ENCODE measurements around the gene EFCAB6.
A peak's percentile ranks its signal among the peaks of the same experiment; 100 is the strongest.

The EFCAB6 gene, protein sequence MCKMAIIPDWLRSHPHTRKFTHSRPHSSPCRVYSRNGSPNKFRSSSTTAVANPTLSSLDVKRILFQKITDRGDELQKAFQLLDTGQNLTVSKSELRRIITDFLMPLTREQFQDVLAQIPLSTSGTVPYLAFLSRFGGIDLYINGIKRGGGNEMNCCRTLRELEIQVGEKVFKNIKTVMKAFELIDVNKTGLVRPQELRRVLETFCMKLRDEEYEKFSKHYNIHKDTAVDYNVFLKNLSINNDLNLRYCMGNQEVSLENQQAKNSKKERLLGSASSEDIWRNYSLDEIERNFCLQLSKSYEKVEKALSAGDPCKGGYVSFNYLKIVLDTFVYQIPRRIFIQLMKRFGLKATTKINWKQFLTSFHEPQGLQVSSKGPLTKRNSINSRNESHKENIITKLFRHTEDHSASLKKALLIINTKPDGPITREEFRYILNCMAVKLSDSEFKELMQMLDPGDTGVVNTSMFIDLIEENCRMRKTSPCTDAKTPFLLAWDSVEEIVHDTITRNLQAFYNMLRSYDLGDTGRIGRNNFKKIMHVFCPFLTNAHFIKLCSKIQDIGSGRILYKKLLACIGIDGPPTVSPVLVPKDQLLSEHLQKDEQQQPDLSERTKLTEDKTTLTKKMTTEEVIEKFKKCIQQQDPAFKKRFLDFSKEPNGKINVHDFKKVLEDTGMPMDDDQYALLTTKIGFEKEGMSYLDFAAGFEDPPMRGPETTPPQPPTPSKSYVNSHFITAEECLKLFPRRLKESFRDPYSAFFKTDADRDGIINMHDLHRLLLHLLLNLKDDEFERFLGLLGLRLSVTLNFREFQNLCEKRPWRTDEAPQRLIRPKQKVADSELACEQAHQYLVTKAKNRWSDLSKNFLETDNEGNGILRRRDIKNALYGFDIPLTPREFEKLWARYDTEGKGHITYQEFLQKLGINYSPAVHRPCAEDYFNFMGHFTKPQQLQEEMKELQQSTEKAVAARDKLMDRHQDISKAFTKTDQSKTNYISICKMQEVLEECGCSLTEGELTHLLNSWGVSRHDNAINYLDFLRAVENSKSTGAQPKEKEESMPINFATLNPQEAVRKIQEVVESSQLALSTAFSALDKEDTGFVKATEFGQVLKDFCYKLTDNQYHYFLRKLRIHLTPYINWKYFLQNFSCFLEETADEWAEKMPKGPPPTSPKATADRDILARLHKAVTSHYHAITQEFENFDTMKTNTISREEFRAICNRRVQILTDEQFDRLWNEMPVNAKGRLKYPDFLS (N-terminal part only)

DNA sequence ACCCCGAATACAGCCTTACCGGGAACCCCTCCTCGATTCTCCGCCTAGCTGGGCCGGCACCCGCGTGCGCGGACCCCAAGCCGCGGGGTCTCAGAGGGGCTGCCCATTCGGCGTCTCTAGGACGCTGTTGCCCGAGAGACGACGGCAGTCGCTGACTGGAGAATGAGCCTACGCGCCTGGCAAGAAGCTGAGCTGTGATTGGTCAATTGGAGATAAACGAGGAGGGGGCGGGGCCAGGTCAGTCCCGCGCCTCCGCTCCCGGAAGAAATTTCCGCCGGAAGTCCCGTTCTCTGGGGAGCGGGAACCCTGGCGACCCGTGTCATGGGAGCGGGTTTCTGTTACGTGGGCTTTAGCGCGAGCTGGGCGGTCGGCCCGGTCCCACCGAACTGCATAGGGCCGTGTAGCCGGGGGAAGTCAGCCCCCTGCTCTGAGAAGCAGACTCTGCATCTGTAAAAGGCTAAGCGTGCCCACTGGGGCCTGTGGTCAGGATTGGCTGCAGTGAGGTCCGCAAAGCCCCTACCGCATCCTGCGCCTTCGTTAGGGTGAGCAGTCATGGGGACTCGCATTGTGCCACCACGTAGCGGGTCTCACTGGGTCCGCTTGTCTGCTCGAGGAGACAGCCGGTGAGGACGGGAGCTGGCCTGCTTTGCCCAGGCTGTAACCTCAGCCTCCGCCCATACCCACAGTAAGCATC is at the start of gene EFCAB6:
TSS of gene EFCAB6 (minus strand) at position 157 of the 694 bp plus-strand sequence. CDS start 29,987 bp downstream, outside the sequence.
- Mint-ChIP-seq H3K4me3 (peak within 1 kb of the TSS; percentile 89), H3K27me3 (no peaks in the 10 kb centered on the region), H3K36me3 (ENCODE audit: low read depth) (peaks cover 19% of the 10 kb centered on the region)

DNA sequence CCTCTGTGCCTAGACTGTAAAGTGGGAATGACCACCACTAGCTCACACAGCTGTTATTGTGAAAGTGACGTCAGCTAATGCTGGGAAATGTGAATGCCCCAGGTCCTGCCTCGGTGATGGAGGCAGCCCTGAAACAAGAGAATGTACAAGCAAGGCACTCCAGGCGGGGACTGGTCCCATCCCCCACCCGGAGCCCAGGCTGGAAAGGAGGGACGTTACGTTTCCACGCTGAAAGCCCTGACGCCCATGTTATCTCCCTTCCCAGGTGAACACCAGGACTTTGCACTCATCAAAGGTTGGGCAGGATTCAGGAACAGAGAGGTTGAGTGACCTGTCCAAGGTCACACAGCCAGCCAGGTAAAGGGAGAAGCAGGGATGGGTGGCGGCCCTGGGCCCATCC is 49.4 kb upstream of the EFCAB6 start:
- DNase-seq, result no peak
- Mint-ChIP-seq H3K27me3 (peaks cover 82% of the 10 kb centered on the region), H3K9me3 (peaks cover 9% of the 10 kb centered on the region), H3K36me3 (ENCODE audit: low read depth) (no peaks in the 10 kb centered on the region), H3K4me1 (ENCODE audit: low read depth) (peaks cover 9% of the 10 kb centered on the region), H3K4me3 (no peak overlapping the region), H3K27ac (no peak overlapping the region)

More for the DNA sequence above, at the start of gene EFCAB6:
- H3K27ac Mint-ChIP-seq, result peak within 1 kb of the TSS; percentile 95
- H3K4me1 Mint-ChIP-seq (ENCODE audit: low read depth), result peaks cover 26% of the 10 kb centered on the region
- peak; percentile 92 for DNase-seq
- no peaks in the 10 kb centered on the region for H3K9me3 Mint-ChIP-seq

DNA sequence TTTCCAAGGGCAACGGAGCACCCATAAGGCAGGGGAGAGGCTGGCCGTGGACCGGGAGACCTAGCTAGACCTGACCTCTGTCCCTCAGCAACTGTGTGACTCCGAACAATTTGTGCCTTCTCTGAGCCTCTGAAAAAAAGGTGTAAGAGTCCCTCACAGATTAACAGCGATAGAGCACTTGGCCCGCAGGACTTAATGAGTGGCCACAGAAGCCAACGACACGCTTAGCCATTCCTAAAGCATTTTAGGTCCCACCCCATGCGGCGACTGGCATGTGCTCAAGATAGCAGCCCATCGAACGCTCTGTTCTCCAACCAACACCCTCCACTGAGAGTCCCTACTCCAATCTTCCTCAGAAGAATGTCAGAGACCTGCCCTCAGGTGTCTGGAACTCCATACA is 48.7 kb upstream of the EFCAB6 start:
- H3K4me1 Mint-ChIP-seq (ENCODE audit: low read depth), result peaks cover 9% of the 10 kb centered on the region
- H3K27me3 Mint-ChIP-seq, result peaks cover 82% of the 10 kb centered on the region
- H3K9me3 Mint-ChIP-seq, result peaks cover 12% of the 10 kb centered on the region
- H3K36me3 Mint-ChIP-seq (ENCODE audit: low read depth), result no peaks in the 10 kb centered on the region
- H3K4me3 Mint-ChIP-seq, result no peak overlapping the region
- no peak for DNase-seq
- H3K27ac Mint-ChIP-seq, result no peak overlapping the region

DNA sequence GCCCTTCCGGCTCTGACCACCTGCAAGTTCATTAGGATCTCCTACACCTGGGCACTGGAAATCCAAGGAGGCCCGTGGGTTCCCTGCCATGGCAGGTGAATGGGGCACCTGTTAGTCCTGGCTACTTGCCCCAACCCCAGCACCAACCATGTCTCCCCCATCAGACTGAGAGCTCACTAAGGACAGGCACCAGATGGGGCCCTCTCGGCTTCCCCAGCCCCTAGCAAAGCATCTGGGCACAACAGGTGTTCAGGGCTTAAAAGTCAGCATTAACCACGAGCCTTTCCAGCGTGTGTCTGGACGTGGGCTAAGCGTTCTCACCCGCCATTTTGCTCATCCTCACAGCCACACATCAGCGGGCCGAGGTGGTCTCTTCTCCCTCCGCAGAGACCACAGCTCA is 48.0 kb upstream of the EFCAB6 start:
- peaks cover 80% of the 10 kb centered on the region for H3K27me3 Mint-ChIP-seq
- H3K4me1 Mint-ChIP-seq (ENCODE audit: low read depth), result peaks cover 9% of the 10 kb centered on the region
- no peaks in the 10 kb centered on the region for H3K36me3 Mint-ChIP-seq (ENCODE audit: low read depth)
- DNase-seq, result no peak
- no peak overlapping the region for H3K4me3 Mint-ChIP-seq
- H3K27ac Mint-ChIP-seq, result no peak overlapping the region
- H3K9me3 Mint-ChIP-seq, result peaks cover 12% of the 10 kb centered on the region

DNA sequence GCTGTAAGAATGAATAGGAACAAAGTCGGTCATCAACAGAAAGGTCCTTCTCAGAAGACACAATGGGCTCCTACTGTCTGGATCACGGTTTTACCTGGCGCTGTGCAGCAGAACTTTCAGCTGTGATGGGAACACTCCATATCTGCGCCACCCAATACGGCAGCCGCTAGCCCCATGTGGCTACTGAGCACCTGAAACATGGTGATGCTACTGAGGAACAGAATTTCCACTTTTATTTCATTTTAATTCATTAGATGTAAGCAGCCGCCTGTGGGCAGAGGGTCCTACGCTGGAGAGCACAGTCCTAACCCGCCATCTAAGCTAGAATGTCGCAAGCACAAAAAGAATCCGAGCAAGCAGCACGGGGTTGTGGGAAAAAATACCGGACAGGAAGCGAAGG is 47.5 kb upstream of the EFCAB6 start:
- no peak overlapping the region for H3K4me3 Mint-ChIP-seq
- no peaks in the 10 kb centered on the region for H3K36me3 Mint-ChIP-seq (ENCODE audit: low read depth)
- DNase-seq, result no peak
- H3K4me1 Mint-ChIP-seq (ENCODE audit: low read depth), result peaks cover 9% of the 10 kb centered on the region
- H3K9me3 Mint-ChIP-seq, result peaks cover 12% of the 10 kb centered on the region
- H3K27me3 Mint-ChIP-seq, result peaks cover 78% of the 10 kb centered on the region
- H3K27ac Mint-ChIP-seq, result no peak overlapping the region

DNA sequence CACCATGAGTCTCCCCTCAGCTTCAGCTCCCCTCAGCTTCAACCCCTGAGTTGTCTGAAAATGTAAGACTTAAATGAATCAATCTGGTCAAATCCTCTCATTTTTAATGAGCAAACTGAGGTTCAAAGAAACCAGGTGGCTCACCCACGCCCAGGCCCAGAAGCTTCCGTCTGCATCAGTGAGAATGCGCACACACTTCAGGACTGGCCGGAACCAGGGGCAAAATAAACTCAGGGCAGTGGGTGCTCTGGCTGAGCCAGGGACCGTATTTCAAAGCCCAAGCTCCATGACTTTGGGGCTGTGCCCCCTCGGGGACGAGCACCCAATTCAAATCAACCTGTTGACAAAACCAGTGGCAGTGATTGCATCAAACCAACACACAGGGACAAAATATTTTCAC is 47.1 kb upstream of the EFCAB6 start:
- H3K4me1 Mint-ChIP-seq (ENCODE audit: low read depth), result peaks cover 9% of the 10 kb centered on the region
- DNase-seq, result no peak
- no peak overlapping the region for H3K4me3 Mint-ChIP-seq
- H3K36me3 Mint-ChIP-seq (ENCODE audit: low read depth), result no peaks in the 10 kb centered on the region
- H3K27ac Mint-ChIP-seq, result no peak overlapping the region
- H3K27me3 Mint-ChIP-seq, result peaks cover 78% of the 10 kb centered on the region
- H3K9me3 Mint-ChIP-seq, result peaks cover 12% of the 10 kb centered on the region

DNA sequence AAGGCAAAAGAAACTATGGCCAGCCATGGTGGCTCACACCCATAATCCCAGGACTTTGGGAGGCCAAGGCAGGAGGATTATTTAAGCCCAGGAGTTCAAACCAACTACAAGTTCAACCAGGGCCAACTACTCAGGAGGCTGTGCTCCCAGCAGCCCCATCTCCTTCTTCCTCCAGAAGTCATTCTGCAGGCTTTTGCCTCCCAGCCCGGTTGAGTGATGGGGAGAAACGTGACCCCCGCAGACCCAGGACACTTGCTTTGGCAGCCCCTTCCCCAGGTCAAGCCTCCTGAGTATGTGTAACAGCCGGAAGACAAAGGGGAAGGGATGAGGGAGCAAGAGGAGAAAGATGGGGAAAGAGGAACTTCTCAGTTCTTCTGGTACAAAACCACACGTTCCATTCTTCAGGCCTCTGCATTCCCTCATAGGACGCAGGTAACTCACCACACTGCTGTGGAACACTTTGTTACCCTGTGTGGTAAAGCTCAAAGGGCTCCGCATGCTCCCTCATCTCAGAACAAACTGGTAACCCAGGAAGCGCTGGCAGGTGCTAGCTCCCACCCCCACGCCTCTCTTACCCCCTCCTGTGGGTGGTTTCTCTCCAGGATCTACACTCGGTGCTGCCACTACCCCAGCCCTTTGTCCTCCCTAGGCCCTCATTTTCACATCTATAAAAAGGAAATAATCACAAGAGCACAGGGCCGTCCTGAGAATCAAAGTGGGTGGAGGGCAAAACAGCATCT is 46.2 kb upstream of the EFCAB6 start:
- Mint-ChIP-seq H3K27ac (no peak overlapping the region), H3K9me3 (peaks cover 12% of the 10 kb centered on the region), H3K36me3 (ENCODE audit: low read depth) (no peaks in the 10 kb centered on the region), H3K27me3 (peaks cover 76% of the 10 kb centered on the region), H3K4me1 (ENCODE audit: low read depth) (peaks cover 9% of the 10 kb centered on the region), H3K4me3 (no peak overlapping the region)
- no peak for DNase-seq

DNA sequence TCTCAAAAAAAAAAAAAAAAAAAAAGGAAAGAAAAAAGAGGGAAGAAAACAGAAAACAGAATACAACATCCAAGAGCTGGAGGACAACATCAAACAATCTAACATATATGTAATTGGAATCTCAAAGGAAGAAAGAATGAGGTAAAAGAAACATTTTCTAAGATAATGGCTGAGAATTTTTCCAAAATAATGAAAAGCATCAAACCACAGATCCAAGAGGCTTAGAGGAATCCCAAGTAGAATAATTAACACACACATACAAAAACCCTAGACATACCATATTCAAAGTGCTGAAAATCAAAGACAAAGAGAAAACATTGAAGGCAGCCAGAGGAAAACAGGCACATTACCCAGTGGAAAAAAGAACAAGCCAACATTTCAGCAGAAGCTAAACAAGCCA is 45.3 kb upstream of the EFCAB6 start:
- H3K4me3 Mint-ChIP-seq, result no peak overlapping the region
- no peaks in the 10 kb centered on the region for H3K36me3 Mint-ChIP-seq (ENCODE audit: low read depth)
- H3K4me1 Mint-ChIP-seq (ENCODE audit: low read depth), result peaks cover 5% of the 10 kb centered on the region
- H3K27ac Mint-ChIP-seq, result no peak overlapping the region
- DNase-seq, result no peak
- H3K27me3 Mint-ChIP-seq, result peaks cover 74% of the 10 kb centered on the region
- H3K9me3 Mint-ChIP-seq, result peaks cover 12% of the 10 kb centered on the region

DNA sequence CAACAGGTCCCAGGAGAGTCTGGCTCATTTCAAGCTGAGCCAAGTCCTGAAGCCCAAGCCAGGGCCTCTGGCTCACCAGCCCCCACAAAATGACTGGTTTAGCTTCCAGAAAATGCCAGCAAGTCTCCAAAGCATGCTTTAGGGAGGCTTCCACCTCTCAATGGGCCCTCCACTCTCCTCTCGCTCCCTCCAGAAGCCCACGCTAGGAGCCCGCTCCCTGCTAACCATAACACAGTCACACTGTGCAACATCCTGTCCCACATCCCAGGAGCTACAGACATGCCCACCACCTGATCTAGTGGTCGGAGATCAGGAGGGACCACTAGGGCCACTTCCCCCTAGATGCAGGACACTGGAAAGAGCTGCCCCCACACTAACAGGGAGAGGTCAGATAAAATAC is 43.3 kb upstream of the EFCAB6 start:
- Mint-ChIP-seq H3K9me3 (peaks cover 12% of the 10 kb centered on the region), H3K27me3 (peaks cover 73% of the 10 kb centered on the region), H3K36me3 (ENCODE audit: low read depth) (no peaks in the 10 kb centered on the region), H3K4me1 (ENCODE audit: low read depth) (no peaks in the 10 kb centered on the region), H3K4me3 (no peak overlapping the region), H3K27ac (no peak overlapping the region)
- no peak for DNase-seq

DNA sequence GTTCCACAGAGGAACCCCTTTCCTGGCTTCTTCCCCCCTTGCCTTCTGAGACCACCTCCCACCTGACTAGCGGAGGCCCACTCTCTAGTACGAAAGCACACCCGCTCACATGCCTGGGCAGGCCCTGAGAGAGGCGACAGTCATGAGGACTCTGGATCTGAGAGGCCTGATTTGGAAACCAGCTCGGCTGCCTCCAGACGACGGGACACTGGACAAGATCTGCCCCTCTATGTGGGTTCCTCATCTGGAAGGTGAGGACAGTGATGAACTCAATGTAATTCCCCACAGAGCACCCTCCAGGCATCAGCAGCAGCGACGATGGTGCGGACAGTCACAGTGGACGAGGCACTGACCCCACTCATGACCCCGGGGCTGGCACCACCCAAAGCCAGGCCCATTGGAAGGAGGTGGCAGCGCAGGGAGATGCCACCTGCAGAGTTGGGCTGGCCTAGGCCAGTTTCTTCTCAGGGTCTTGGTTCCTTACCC is 42.7 kb upstream of the EFCAB6 start:
- Mint-ChIP-seq H3K27me3 (peaks cover 73% of the 10 kb centered on the region), H3K36me3 (ENCODE audit: low read depth) (no peaks in the 10 kb centered on the region), H3K4me3 (no peak overlapping the region), H3K4me1 (ENCODE audit: low read depth) (no peaks in the 10 kb centered on the region), H3K9me3 (peaks cover 12% of the 10 kb centered on the region), H3K27ac (no peak overlapping the region)
- no peak for DNase-seq

DNA sequence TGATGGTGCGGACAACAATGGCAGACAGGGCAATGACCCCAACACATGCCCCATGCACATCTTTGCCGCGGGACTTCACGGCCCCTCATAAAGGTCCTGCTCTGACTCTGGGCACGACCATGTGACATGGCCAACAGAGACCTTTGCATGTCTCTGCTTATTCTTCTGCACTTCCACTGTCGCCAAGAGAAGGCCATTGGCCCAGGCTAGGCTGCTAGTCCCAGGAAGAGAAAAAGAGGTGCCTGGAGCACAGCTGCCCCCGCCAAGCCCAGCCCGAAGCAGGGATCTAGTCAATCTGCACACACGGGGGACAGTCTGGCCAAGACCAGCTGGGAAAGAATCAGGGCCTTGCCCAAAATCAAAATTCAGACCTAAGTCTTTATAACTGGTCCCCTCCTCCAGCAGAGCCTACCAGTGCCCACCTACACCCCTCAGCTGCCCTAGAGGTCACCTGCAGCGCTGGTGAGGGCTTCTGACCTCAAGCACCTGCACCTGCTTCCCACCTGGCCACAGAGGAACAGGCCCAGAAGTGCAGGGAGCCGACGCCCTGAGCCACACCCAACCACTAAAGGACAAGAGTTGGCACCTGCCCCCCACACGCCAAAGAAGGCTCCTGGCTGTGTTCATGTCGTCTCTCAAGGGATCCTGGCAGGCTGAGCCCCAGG is 42.1 kb upstream of the EFCAB6 start:
- no peak overlapping the region for H3K4me3 Mint-ChIP-seq
- H3K9me3 Mint-ChIP-seq, result peaks cover 12% of the 10 kb centered on the region
- H3K27me3 Mint-ChIP-seq, result peaks cover 71% of the 10 kb centered on the region
- H3K36me3 Mint-ChIP-seq (ENCODE audit: low read depth), result no peaks in the 10 kb centered on the region
- no peak for DNase-seq
- no peak overlapping the region for H3K27ac Mint-ChIP-seq
- no peaks in the 10 kb centered on the region for H3K4me1 Mint-ChIP-seq (ENCODE audit: low read depth)

DNA sequence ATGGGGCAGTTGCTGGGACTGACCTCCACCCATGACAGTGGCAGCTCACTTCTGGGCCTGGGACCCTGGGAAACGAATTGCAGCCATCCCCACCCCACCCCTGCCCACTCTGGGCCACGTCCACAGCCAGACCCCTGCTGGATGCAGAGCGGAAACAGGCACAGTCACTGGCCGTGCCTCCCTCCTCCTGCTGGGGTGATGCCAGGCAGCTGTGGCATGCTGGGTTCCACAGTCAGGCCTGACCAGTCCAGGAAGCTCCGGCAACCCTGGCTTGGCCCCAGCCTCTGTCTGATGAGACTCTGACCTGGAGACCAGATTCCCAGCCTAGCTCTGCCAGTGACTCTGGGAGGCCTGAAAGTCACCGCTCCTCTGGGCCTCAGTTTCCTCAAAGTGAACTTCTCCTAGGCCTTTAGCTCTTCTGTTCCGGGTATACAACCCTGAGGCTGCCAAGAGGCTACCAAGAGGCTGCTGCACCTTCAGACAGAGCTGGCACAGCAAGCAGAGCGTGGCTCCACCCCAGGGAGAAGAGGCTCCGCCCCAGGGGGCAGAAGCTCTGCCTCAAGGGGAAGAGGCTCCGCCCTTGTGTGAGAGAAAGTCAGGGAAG is 41.3 kb upstream of the EFCAB6 start:
- H3K27me3 Mint-ChIP-seq, result peaks cover 66% of the 10 kb centered on the region
- H3K27ac Mint-ChIP-seq, result no peak overlapping the region
- peaks cover 12% of the 10 kb centered on the region for H3K9me3 Mint-ChIP-seq
- no peak for DNase-seq
- H3K4me3 Mint-ChIP-seq, result no peak overlapping the region
- no peaks in the 10 kb centered on the region for H3K36me3 Mint-ChIP-seq (ENCODE audit: low read depth)
- no peaks in the 10 kb centered on the region for H3K4me1 Mint-ChIP-seq (ENCODE audit: low read depth)

Data from activated T-cell treated with anti-CD3 and anti-CD28 coated beads, Interleukin-2, amount 50 U/mL, for 24 hours (primary cell).